DLD1 (cell line): ENCODE data around the gene ZNF571.

Source experiments
- in situ Hi-C: cut with HindIII; loops from 2 replicates; pipeline ENCODE4 v1.10.0; 2017; ENCODE audit warnings: low sequenced_read_pairs

The ZNF571 gene

GRCh38 chr19:37594304-37594981 lies at the start of gene ZNF571, which contains the start of gene ZNF540:
ZNF571 (minus strand) TSS chr19:37594792; CDS start chr19:37586676, 8,116 bp downstream.
ZNF540 (plus strand) TSS chr19:37594876; CDS start chr19:37598448, 3,572 bp downstream.
- in situ Hi-C loops: no loop called here

- in situ Hi-C loops: no loop called here
These were observed 40.8 kb upstream of the ZNF571 start for GRCh38 chr19:37635076-37636056.

GRCh38 chr19:37594982-37595382 lies 390 bp upstream of the ZNF571 start:
- in situ Hi-C loops: no loop called here

- in situ Hi-C loops: no loop called here
These were observed 642 bp downstream of the ZNF571 start for GRCh38 chr19:37593996-37594303.

- in situ Hi-C loops: no loop called here
These were observed 11.3 kb downstream of the ZNF571 start for GRCh38 chr19:37583340-37583739.

GRCh38 chr19:37572203-37572602 lies 22.4 kb downstream of the ZNF571 start:
- in situ Hi-C loops: no loop called here

- in situ Hi-C loops: no loop called here
These were observed 29.3 kb downstream of the ZNF571 start for GRCh38 chr19:37565370-37565669.

GRCh38 chr19:37564624-37565369 lies 29.8 kb downstream of the ZNF571 start:
- in situ Hi-C loops: no loop called here

GRCh38 chr19:37563518-37563917 lies 31.1 kb downstream of the ZNF571 start:
- in situ Hi-C loops: no loop called here

GRCh38 chr19:37551129-37551993 lies 43.2 kb downstream of the ZNF571 start:
- in situ Hi-C loops: no loop called here

GRCh38 chr19:37537391-37537947 lies 57.1 kb downstream of the ZNF571 start:
- in situ Hi-C loops: no loop called here

GRCh38 chr19:37519890-37520289 lies 74.7 kb downstream of the ZNF571 start:
- in situ Hi-C loops: no loop called here
